Right cardiac atrium (tissue), 5 donors: Measurements from ENCODE around the gene H1-8. TPM values are rescaled to one million over a fixed set of nuclear protein-coding genes. Genes with fewer than 3 reads are reported as not detected.

Source experiments
- ATAC-seq, 2 donors: fragments of 200-7000 bp; cut with Tn5 transposase; one replicate each; pipeline versions ENCODE4 v1.8.0 to v1.9.1; 2020; ENCODE audit warnings: moderate library complexity in 2 of 2, mild to moderate bottlenecking in 1 of 2
- DNase-seq, 3 donors: peaks; one replicate each; pipeline ENCODE4 v3.0.0-alpha.2; 2020
- H3K27ac ChIP-seq: one replicate; pipeline ENCODE4 v1.5.1; 2013; ENCODE audit warnings: mild to moderate bottlenecking, low read length, control low read depth, moderate library complexity
- H3K27me3 ChIP-seq: one replicate; pipeline ENCODE4 v1.6.1; 2013; ENCODE audit not compliant: control insufficient read depth, insufficient read depth
- H3K4me1 ChIP-seq: one replicate; pipeline ENCODE4 v1.6.1; 2013; ENCODE audit warnings: low read length; ENCODE audit not compliant: control insufficient read depth, insufficient read depth
- H3K4me3 ChIP-seq: one replicate; pipeline ENCODE4 v1.5.1; 2013; ENCODE audit warnings: low read length, control low read depth
- H3K9me3 ChIP-seq: one replicate; pipeline ENCODE4 v1.6.1; 2013; ENCODE audit warnings: low read length; ENCODE audit not compliant: control insufficient read depth
- WGBS: extraction: QIAGEN DNeasy Blood & Tissue Kit; methylation state at CpG from one replicate; pipeline ENCODE4 v1.1.7; 2013; 5-methylcytosine and 5-hydroxymethylcytosine counted together
- intact Hi-C, 4 donors: fragments of 100-400 bp; cut with DNase I; formaldehyde crosslinking; loops; one replicate each; pipeline versions ENCODE4 v1.11.0 to v1.14.0; 2022 to 2023
- polyA plus RNA-seq: library from polyadenylated mRNA; stranded (reverse); fragments of 200-250 nt; gene quantifications from one replicate; pipeline ENCODE4 v1.2.3, GENCODE V29; 2013
- total RNA-seq, 4 donors: library from RNA; stranded (reverse); fragmentation: NEBNext Ultra II Directional; extraction: Animal tissue kit (Norgen Biotek cat#: 25700); gene quantifications; one replicate each; pipeline ENCODE4 v1.2.1, GENCODE V29; 2021
- donor health status: healthy with polysubstance abuse.
- donor health status: DM: no; HTN: yes; CAD: no.
- donor health status: DM: no; HTN: no; CAD: no.
- donor health status: DM: no; HTN: yes; CAD: no; lungs with severe emphysema.
- donor health status: DM: yes; HTN: yes; CAD: no.

H1-8 gene
- total and polyA plus RNA-seq, 5 donors: not detected

GRCh38 chr3:129585949-129586657 lies 43.1 kb downstream of the H1-8 start:
- Histone ChIP-seq H3K4me3 (no peak overlapping the region), H3K27ac (no peak overlapping the region), H3K9me3 (no peaks in the 10 kb centered on the region), H3K27me3 (no peaks in the 10 kb centered on the region), H3K4me1 (peaks cover 2% of the 10 kb centered on the region)
- DNase-seq (peak in 1 of 3 donors; percentile 65), ATAC-seq (no peak)
- intact Hi-C loops: no loop called here
- WGBS: 93% methylated on average over 27 of the region's 27 CpGs

GRCh38 chr3:129586746-129587430 lies 43.9 kb downstream of the H1-8 start:
- DNase-seq: peak in 2 of 3 donors; percentile 62 to 75
- H3K4me1 ChIP-seq: peaks cover 3% of the 10 kb centered on the region

GRCh38 chr3:129587566-129588210 lies 44.7 kb downstream of the H1-8 start:
- Histone ChIP-seq H3K4me3 (no peak overlapping the region), H3K27me3 (no peaks in the 10 kb centered on the region), H3K9me3 (no peaks in the 10 kb centered on the region), H3K27ac (peak overlapping the region; percentile 11), H3K4me1 (peaks cover 5% of the 10 kb centered on the region)
- DNase-seq (peak in 1 of 3 donors; percentile 52), ATAC-seq (no peak)
- WGBS: 75% methylated on average over 10 of the region's 10 CpGs
- intact Hi-C loops: no loop called here

More at GRCh38 chr3:129586746-129587430, 43.9 kb downstream of the H1-8 start:
- intact Hi-C loops: no loop called here
- no peaks in the 10 kb centered on the region for H3K9me3 ChIP-seq
- no peaks in the 10 kb centered on the region for H3K27me3 ChIP-seq
- WGBS: 55% methylated on average over 17 of the region's 17 CpGs
- peak overlapping the region; percentile 11 for H3K27ac ChIP-seq
- ATAC-seq: peak; percentile 18 to 63
- H3K4me3 ChIP-seq: no peak overlapping the region

GRCh38 chr3:129590215-129590614 lies 47.2 kb downstream of the H1-8 start:
- Histone ChIP-seq H3K27me3 (no peaks in the 10 kb centered on the region), H3K27ac (peak overlapping the region; percentile 25), H3K4me3 (no peak overlapping the region), H3K9me3 (no peaks in the 10 kb centered on the region), H3K4me1 (peaks cover 15% of the 10 kb centered on the region)
- intact Hi-C loops: no loop called here
- ATAC-seq (no peak), DNase-seq (peak in 1 of 3 donors; percentile 29)
- WGBS: 48% methylated on average over 8 of the region's 8 CpGs

- 56% methylated on average over 8 of the region's 8 CpGs for WGBS
- Histone ChIP-seq H3K27ac (peak overlapping the region; percentile 46), H3K4me3 (no peak overlapping the region), H3K4me1 (peaks cover 21% of the 10 kb centered on the region), H3K27me3 (no peaks in the 10 kb centered on the region), H3K9me3 (no peaks in the 10 kb centered on the region)
- ATAC-seq (no peak), DNase-seq (peak in 1 of 3 donors; percentile 57)
- intact Hi-C loops: no loop called here
These were observed 49.0 kb downstream of the H1-8 start for GRCh38 chr3:129591932-129592331.

GRCh38 chr3:129592381-129593131 lies 49.6 kb downstream of the H1-8 start:
- peaks cover 26% of the 10 kb centered on the region for H3K4me1 ChIP-seq
- intact Hi-C loops: no loop called here
- no peaks in the 10 kb centered on the region for H3K27me3 ChIP-seq
- H3K9me3 ChIP-seq: no peaks in the 10 kb centered on the region
- DNase-seq (peak; percentile 82 to 93 (median 91)), ATAC-seq (peak; percentile 3 to 12)
- peak overlapping the region; percentile 78 for H3K27ac ChIP-seq
- H3K4me3 ChIP-seq: no peak overlapping the region
- WGBS: 21% methylated on average over 26 of the region's 26 CpGs

GRCh38 chr3:129593230-129593594 lies 50.2 kb downstream of the H1-8 start:
- Histone ChIP-seq H3K27me3 (no peaks in the 10 kb centered on the region), H3K4me1 (peaks cover 32% of the 10 kb centered on the region), H3K9me3 (no peaks in the 10 kb centered on the region), H3K4me3 (no peak overlapping the region), H3K27ac (peak overlapping the region; percentile 78)
- ATAC-seq: no peak
- peak in 1 of 3 donors; percentile 65 for DNase-seq
- 54% methylated on average over 8 of the region's 8 CpGs for WGBS
- intact Hi-C loops: no loop called here

- H3K4me1 ChIP-seq: peaks cover 36% of the 10 kb centered on the region
- intact Hi-C loops: no loop called here
- H3K27me3 ChIP-seq: no peaks in the 10 kb centered on the region
- ATAC-seq (no peak), DNase-seq (peak in 1 of 3 donors; percentile 70)
- no peaks in the 10 kb centered on the region for H3K9me3 ChIP-seq
- 50% methylated on average over 22 of the region's 22 CpGs for WGBS
- peak overlapping the region; percentile 78 for H3K27ac ChIP-seq
- no peak overlapping the region for H3K4me3 ChIP-seq
These were observed 50.8 kb downstream of the H1-8 start for GRCh38 chr3:129593595-129594339.

GRCh38 chr3:129594409-129594808 lies 51.4 kb downstream of the H1-8 start:
- WGBS: 37% methylated on average over 10 of the region's 10 CpGs
- ATAC-seq (no peak), DNase-seq (no peak)
- Histone ChIP-seq H3K27me3 (no peaks in the 10 kb centered on the region), H3K4me3 (no peak overlapping the region), H3K9me3 (no peaks in the 10 kb centered on the region), H3K27ac (peak overlapping the region; percentile 78), H3K4me1 (peaks cover 41% of the 10 kb centered on the region)
- intact Hi-C loops: no loop called here

- Histone ChIP-seq H3K27me3 (no peaks in the 10 kb centered on the region), H3K4me1 (peaks cover 44% of the 10 kb centered on the region), H3K9me3 (no peaks in the 10 kb centered on the region), H3K27ac (peak overlapping the region; percentile 93), H3K4me3 (no peak overlapping the region)
- peak in 2 of 3 donors; percentile 56 to 63 for DNase-seq
- ATAC-seq: no peak
- intact Hi-C loops: loop anchor here in 2 of 4 donors (5.0 kb wide), 2 partner anchors 33 to 38 kb away; no protein-coding TSS in a partner anchor
- WGBS: 62% methylated on average over 6 of the region's 6 CpGs
These were observed 52.0 kb downstream of the H1-8 start for GRCh38 chr3:129594907-129595390.
